ENCODE results near the gene GPR158.

Gene GPR158

GRCh38 chr10:25481467-25481866 lies 306.7 kb downstream of the GPR158 start:
- no peak for DNase-seq (ENCODE audit: low read depth)
- H3K36me3 ChIP-seq (ENCODE audit: control insufficient read depth, insufficient read depth, low read length, severe bottlenecking): no peaks in the 10 kb centered on the region
- no peak overlapping the region for H3K4me3 ChIP-seq (ENCODE audit: low read length)
- H3K27me3 ChIP-seq (replicated peaks; ENCODE audit: control insufficient read depth, insufficient read depth, low read length): no peaks in the 10 kb centered on the region
- H3K4me1 ChIP-seq (ENCODE audit: control insufficient read depth, insufficient read depth, low read length): no peaks in the 10 kb centered on the region
- H3K9ac ChIP-seq (ENCODE audit: low read length): no peak overlapping the region
- peaks cover 2% of the 10 kb centered on the region for H3K9me3 ChIP-seq (ENCODE audit: control insufficient read depth, low read length)

GRCh38 chr10:25483999-25484398 lies 309.2 kb downstream of the GPR158 start:
- no peaks in the 10 kb centered on the region for H3K36me3 ChIP-seq (ENCODE audit: control insufficient read depth, insufficient read depth, low read length, severe bottlenecking)
- peaks cover 3% of the 10 kb centered on the region for H3K9me3 ChIP-seq (ENCODE audit: control insufficient read depth, low read length)
- DNase-seq (ENCODE audit: low read depth): no peak
- no peaks in the 10 kb centered on the region for H3K27me3 ChIP-seq (replicated peaks; ENCODE audit: control insufficient read depth, insufficient read depth, low read length)
- H3K4me3 ChIP-seq (ENCODE audit: low read length): no peak overlapping the region
- H3K4me1 ChIP-seq (ENCODE audit: control insufficient read depth, insufficient read depth, low read length): no peaks in the 10 kb centered on the region
- no peak overlapping the region for H3K9ac ChIP-seq (ENCODE audit: low read length)

DNA sequence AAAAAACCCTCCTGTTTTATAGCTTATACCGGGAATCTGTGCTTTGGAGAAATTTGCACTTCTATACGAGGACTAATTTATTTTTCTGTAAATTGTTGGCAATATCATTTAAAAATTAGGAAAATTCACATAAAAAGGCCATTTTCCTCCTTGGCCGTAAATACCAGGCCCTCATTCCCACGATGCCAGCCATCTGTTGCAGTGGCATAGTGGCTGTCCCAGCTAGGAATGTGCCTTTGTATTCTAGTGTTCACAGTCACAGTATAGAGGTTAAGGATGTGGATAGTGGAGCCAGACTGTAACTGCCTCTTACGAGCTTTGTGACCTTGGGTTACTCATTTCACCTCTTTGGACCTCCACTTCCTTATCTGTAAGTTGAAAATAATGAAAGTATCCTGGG lies 312.5 kb downstream of the GPR158 start:
- Histone ChIP-seq H3K9me3 (ENCODE audit: control insufficient read depth, low read length) (peaks cover 3% of the 10 kb centered on the region), H3K36me3 (ENCODE audit: control insufficient read depth, insufficient read depth, low read length, severe bottlenecking) (no peaks in the 10 kb centered on the region), H3K4me1 (ENCODE audit: control insufficient read depth, insufficient read depth, low read length) (no peaks in the 10 kb centered on the region), H3K9ac (ENCODE audit: low read length) (no peak overlapping the region), H3K27me3 (replicated peaks; ENCODE audit: control insufficient read depth, insufficient read depth, low read length) (no peaks in the 10 kb centered on the region), H3K4me3 (ENCODE audit: low read length) (no peak overlapping the region)
- DNase-seq (ENCODE audit: low read depth): no peak

GRCh38 chr10:25492040-25492439 lies 317.2 kb downstream of the GPR158 start:
- no peak for DNase-seq (ENCODE audit: low read depth)
- Histone ChIP-seq H3K9me3 (ENCODE audit: control insufficient read depth, low read length) (no peaks in the 10 kb centered on the region), H3K27me3 (replicated peaks; ENCODE audit: control insufficient read depth, insufficient read depth, low read length) (no peaks in the 10 kb centered on the region), H3K4me3 (ENCODE audit: low read length) (no peak overlapping the region), H3K9ac (ENCODE audit: low read length) (no peak overlapping the region), H3K36me3 (ENCODE audit: control insufficient read depth, insufficient read depth, low read length, severe bottlenecking) (no peaks in the 10 kb centered on the region), H3K4me1 (ENCODE audit: control insufficient read depth, insufficient read depth, low read length) (peaks cover 10% of the 10 kb centered on the region)

DNA sequence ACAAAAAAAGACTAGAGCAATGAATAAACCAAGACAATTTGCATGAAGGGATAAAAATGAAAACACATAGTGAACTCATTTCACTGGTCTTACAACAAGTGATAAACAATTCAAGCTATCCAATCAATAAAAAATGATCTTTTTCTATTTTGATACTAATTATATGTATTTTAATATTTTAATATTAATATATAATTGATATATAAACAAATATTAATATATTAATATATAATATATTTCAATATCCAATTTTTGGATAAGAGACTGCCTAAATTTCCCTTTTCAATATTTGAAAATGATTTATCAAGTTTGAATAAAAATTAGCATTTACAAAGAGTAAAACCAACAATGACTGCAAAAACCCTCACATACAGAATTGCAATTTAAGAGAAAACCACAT lies 317.9 kb downstream of the GPR158 start:
- DNase-seq (ENCODE audit: low read depth): no peak

DNA sequence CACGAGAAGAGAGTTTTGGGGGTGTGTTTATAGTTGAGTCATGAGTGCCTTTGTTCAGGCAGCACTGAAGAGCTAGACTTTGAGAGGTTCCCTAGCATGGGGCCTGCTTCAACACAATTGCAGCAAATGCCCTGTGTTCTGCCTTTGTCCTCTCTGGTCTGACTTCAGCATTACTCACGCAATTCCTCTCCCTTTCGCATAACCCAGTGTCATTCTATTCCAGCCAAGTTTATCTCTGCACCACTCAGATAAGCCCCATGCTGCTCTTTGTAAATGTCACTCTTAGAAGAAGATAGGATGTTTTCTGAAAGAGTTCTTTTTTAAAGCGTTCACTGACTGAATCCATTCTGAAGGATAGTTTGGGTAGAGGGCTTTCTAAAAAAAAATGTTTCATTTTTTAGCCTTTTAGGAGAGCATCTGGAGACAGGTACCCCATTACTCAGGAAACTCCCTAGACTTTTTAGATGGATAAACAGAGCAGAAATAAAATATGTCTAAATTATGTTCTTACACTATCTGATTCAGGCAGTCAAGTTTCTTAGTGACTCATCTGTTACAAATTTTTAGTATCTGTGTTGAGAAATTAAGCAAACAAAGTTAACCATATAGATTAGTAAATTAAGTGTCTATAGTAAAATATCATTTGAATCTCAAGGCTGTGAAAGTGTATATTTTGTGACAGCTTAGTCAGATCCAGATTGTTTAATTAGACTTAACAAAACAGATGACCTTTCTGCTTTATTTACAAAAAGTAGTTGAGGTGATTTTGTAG lies 318.5 kb downstream of the GPR158 start:
- Histone ChIP-seq H3K36me3 (ENCODE audit: control insufficient read depth, insufficient read depth, low read length, severe bottlenecking) (no peaks in the 10 kb centered on the region), H3K9me3 (ENCODE audit: control insufficient read depth, low read length) (no peaks in the 10 kb centered on the region), H3K4me1 (ENCODE audit: control insufficient read depth, insufficient read depth, low read length) (peaks cover 10% of the 10 kb centered on the region), H3K27me3 (replicated peaks; ENCODE audit: control insufficient read depth, insufficient read depth, low read length) (no peaks in the 10 kb centered on the region), H3K9ac (ENCODE audit: low read length) (no peak overlapping the region), H3K4me3 (ENCODE audit: low read length) (no peak overlapping the region)
- DNase-seq (ENCODE audit: low read depth): no peak

More for the DNA sequence above, 317.9 kb downstream of the GPR158 start:
- Histone ChIP-seq H3K4me1 (ENCODE audit: control insufficient read depth, insufficient read depth, low read length) (peaks cover 10% of the 10 kb centered on the region), H3K9me3 (ENCODE audit: control insufficient read depth, low read length) (no peaks in the 10 kb centered on the region), H3K36me3 (ENCODE audit: control insufficient read depth, insufficient read depth, low read length, severe bottlenecking) (no peaks in the 10 kb centered on the region), H3K4me3 (ENCODE audit: low read length) (no peak overlapping the region), H3K9ac (ENCODE audit: low read length) (no peak overlapping the region), H3K27me3 (replicated peaks; ENCODE audit: control insufficient read depth, insufficient read depth, low read length) (no peaks in the 10 kb centered on the region)

DNA sequence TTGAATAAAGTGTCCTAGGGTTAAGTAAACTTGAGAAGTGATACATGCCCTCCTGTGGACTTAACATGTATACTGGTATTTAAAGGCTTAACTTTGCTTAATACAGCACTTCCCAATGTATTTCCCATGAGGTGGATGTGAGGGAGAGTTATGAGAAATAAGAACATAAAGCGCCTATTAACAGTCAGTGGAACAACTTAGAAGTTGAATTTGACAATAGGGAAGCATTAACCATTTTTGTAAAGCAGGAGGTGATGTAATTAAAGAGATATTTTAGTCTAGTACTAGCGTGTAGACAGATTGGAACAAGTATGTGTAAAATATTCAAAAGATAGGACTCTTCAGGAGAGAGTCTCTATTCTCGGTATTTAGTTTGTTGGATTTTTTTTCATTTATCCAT lies 322.4 kb downstream of the GPR158 start:
- Histone ChIP-seq H3K36me3 (ENCODE audit: control insufficient read depth, insufficient read depth, low read length, severe bottlenecking) (no peaks in the 10 kb centered on the region), H3K27me3 (replicated peaks; ENCODE audit: control insufficient read depth, insufficient read depth, low read length) (peaks cover 8% of the 10 kb centered on the region), H3K9ac (ENCODE audit: low read length) (no peak overlapping the region), H3K9me3 (ENCODE audit: control insufficient read depth, low read length) (no peaks in the 10 kb centered on the region), H3K4me3 (ENCODE audit: low read length) (no peak overlapping the region), H3K4me1 (ENCODE audit: control insufficient read depth, insufficient read depth, low read length) (peaks cover 10% of the 10 kb centered on the region)
- no peak for DNase-seq (ENCODE audit: low read depth)

- Histone ChIP-seq H3K4me1 (ENCODE audit: control insufficient read depth, insufficient read depth, low read length) (peaks cover 2% of the 10 kb centered on the region), H3K27me3 (replicated peaks; ENCODE audit: control insufficient read depth, insufficient read depth, low read length) (peaks cover 8% of the 10 kb centered on the region), H3K9me3 (ENCODE audit: control insufficient read depth, low read length) (no peaks in the 10 kb centered on the region), H3K36me3 (ENCODE audit: control insufficient read depth, insufficient read depth, low read length, severe bottlenecking) (no peaks in the 10 kb centered on the region), H3K4me3 (ENCODE audit: low read length) (no peak overlapping the region), H3K9ac (ENCODE audit: low read length) (no peak overlapping the region)
- no peak for DNase-seq (ENCODE audit: low read depth)
These were observed 323.8 kb downstream of the GPR158 start for GRCh38 chr10:25498645-25499044.

DNA sequence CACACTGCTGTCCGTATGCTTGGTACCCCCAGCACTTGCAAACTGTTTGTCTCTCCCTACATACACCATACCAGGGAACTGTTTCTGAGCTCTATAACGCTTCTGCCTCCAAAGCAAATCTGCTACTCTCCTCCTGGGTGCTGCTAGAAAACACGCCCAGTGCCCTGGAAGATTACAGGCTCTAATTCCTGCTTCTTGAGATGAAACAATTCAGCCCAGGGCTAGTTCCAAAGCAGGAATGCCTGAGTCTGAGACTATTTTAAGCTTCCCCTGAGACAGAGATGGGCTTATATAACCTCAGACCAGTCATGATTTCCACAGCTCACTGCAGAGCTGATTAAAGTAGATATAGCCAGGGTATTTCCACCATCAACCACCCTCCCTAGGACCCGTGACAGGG lies 327.1 kb downstream of the GPR158 start:
- Histone ChIP-seq H3K36me3 (ENCODE audit: control insufficient read depth, insufficient read depth, low read length, severe bottlenecking) (no peaks in the 10 kb centered on the region), H3K4me3 (ENCODE audit: low read length) (no peak overlapping the region), H3K9ac (ENCODE audit: low read length) (no peak overlapping the region), H3K27me3 (replicated peaks; ENCODE audit: control insufficient read depth, insufficient read depth, low read length) (peaks cover 8% of the 10 kb centered on the region), H3K9me3 (ENCODE audit: control insufficient read depth, low read length) (no peaks in the 10 kb centered on the region), H3K4me1 (ENCODE audit: control insufficient read depth, insufficient read depth, low read length) (no peaks in the 10 kb centered on the region)
- DNase-seq (ENCODE audit: low read depth): no peak

- no peak for DNase-seq (ENCODE audit: low read depth)
- no peak overlapping the region for H3K9ac ChIP-seq (ENCODE audit: low read length)
- H3K4me1 ChIP-seq (ENCODE audit: control insufficient read depth, insufficient read depth, low read length): no peaks in the 10 kb centered on the region
- H3K27me3 ChIP-seq (replicated peaks; ENCODE audit: control insufficient read depth, insufficient read depth, low read length): peaks cover 8% of the 10 kb centered on the region
- no peaks in the 10 kb centered on the region for H3K36me3 ChIP-seq (ENCODE audit: control insufficient read depth, insufficient read depth, low read length, severe bottlenecking)
- no peaks in the 10 kb centered on the region for H3K9me3 ChIP-seq (ENCODE audit: control insufficient read depth, low read length)
- no peak overlapping the region for H3K4me3 ChIP-seq (ENCODE audit: low read length)
These were observed 327.7 kb downstream of the GPR158 start for GRCh38 chr10:25502453-25502852.

DNA sequence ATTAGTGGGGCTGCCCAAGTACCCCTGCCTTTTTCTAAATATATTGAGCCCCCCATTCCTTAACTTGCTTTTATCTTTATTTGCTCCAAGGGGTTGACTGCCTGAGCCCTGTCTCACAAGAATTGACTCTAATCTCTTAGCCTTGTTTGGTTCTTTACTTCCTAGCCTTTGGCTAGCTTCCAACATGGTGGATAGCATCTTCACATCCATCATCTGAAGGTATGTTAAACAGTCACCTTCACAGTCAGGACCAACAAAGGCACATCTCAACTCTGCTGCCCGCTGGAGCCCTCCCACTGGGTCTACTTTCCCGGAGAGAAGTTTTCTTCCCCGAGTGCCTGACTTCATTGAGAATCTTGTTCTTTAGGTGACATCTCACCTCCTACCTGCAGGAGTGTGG lies 329.5 kb downstream of the GPR158 start:
- H3K9ac ChIP-seq (ENCODE audit: low read length): no peak overlapping the region
- H3K9me3 ChIP-seq (ENCODE audit: control insufficient read depth, low read length): no peaks in the 10 kb centered on the region
- peaks cover 8% of the 10 kb centered on the region for H3K27me3 ChIP-seq (replicated peaks; ENCODE audit: control insufficient read depth, insufficient read depth, low read length)
- no peak for DNase-seq (ENCODE audit: low read depth)
- no peak overlapping the region for H3K4me3 ChIP-seq (ENCODE audit: low read length)
- H3K4me1 ChIP-seq (ENCODE audit: control insufficient read depth, insufficient read depth, low read length): no peaks in the 10 kb centered on the region
- H3K36me3 ChIP-seq (ENCODE audit: control insufficient read depth, insufficient read depth, low read length, severe bottlenecking): no peaks in the 10 kb centered on the region

GRCh38 chr10:25504838-25505237 lies 330.0 kb downstream of the GPR158 start:
- Histone ChIP-seq H3K4me3 (ENCODE audit: low read length) (no peak overlapping the region), H3K27me3 (replicated peaks; ENCODE audit: control insufficient read depth, insufficient read depth, low read length) (peaks cover 8% of the 10 kb centered on the region), H3K36me3 (ENCODE audit: control insufficient read depth, insufficient read depth, low read length, severe bottlenecking) (no peaks in the 10 kb centered on the region), H3K9me3 (ENCODE audit: control insufficient read depth, low read length) (no peaks in the 10 kb centered on the region), H3K9ac (ENCODE audit: low read length) (no peak overlapping the region), H3K4me1 (ENCODE audit: control insufficient read depth, insufficient read depth, low read length) (no peaks in the 10 kb centered on the region)
- DNase-seq (ENCODE audit: low read depth): no peak

Data from adipocyte (in vitro differentiated cells).